Mucosa of stomach (tissue), 1 donor: ENCODE data around the gene BET1.
"Not testable (repeated sequence)": the region's sequence is repeated elsewhere in the genome, so short reads cannot be mapped to it uniquely, and the experiment has no call there.

Source experiments
- H3K27me3 ChIP-seq: one replicate; pipeline ENCODE4 v1.7.0; 2013; ENCODE audit warnings: mild to moderate bottlenecking, low read length; ENCODE audit not compliant: control insufficient read depth, insufficient read depth
- H3K36me3 ChIP-seq: one replicate; pipeline ENCODE4 v1.7.0; 2013; ENCODE audit warnings: low read length; ENCODE audit not compliant: control insufficient read depth, insufficient read depth
- H3K4me1 ChIP-seq: one replicate; pipeline ENCODE4 v1.7.0; 2013; ENCODE audit warnings: mild to moderate bottlenecking, low read length; ENCODE audit not compliant: control insufficient read depth, insufficient read depth
- H3K4me3 ChIP-seq: one replicate; pipeline ENCODE4 v1.7.0; 2013; ENCODE audit warnings: low read length
- H3K9ac ChIP-seq: one replicate; pipeline ENCODE4 v1.7.0; 2013; ENCODE audit warnings: mild to moderate bottlenecking, low read length, moderate library complexity
- H3K9me3 ChIP-seq: one replicate; pipeline ENCODE4 v1.7.0; 2013; ENCODE audit warnings: mild to moderate bottlenecking, low read length, moderate library complexity; ENCODE audit not compliant: control insufficient read depth
- donor health status: Pancreatic carcinoma.

Gene BET1

GRCh38 chr7:94040254-94040653 is 36.1 kb upstream of the BET1 start:
- Histone ChIP-seq H3K9me3 (no peaks in the 10 kb centered on the region), H3K4me3 (no peak overlapping the region), H3K27me3 (no peaks in the 10 kb centered on the region), H3K9ac (no peak overlapping the region), H3K4me1 (no peaks in the 10 kb centered on the region), H3K36me3 (no peaks in the 10 kb centered on the region)

DNA sequence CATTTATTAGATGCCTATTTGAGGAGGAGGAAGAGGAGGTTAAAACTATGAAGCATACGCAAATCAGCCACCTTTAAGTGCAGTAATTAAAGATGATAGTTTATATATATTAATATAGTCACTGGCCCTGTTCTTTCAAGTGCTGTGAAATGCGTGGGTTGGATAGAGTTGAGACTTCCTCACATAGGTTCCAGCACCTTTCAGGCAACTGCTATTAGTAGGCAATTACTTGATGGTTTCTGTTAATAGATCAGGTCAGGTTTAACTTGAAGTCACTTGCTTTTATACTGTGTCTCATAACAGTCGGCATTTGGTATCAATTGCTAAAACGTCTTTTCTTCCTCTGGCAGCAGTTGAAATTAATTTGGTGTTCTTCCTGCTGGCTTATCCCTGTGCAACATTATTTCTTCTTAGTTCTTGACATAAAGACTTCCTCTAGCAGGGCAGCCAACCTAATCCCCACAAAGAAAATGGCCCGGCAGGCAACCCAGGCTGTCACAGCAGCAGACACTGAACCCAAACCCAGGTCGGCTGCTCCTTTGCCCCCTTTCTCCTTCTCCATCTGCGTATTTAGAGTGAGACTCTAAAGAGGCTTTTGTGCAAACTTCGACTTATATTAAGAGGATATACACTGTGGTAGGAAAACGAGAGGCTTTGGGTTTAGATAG is 35.3 kb upstream of the BET1 start:
- H3K27me3 ChIP-seq = no peaks in the 10 kb centered on the region
- H3K4me1 ChIP-seq = no peaks in the 10 kb centered on the region
- no peaks in the 10 kb centered on the region for H3K36me3 ChIP-seq
- no peak overlapping the region for H3K4me3 ChIP-seq
- H3K9ac ChIP-seq = no peak overlapping the region
- H3K9me3 ChIP-seq = no peaks in the 10 kb centered on the region

DNA sequence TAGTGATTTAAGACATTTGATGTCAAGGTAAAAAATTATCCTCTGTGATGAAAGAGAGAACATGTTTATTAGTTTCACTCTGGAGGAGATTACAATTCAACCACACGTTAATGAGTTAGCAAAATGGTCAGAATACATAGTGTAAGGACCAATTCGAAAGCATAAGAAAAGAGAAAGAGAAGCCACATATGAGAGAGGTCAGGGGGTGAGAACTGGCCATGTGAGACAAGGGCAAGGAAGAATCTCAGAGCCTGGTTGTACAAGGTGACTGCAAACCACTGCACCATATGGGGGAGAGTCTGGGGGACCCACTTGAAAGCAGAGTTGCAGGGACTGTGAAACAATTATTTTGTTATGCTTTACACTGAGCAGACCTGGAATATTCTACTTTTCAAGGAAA is 27.7 kb upstream of the BET1 start:
- H3K9ac ChIP-seq = no peak overlapping the region
- H3K36me3 ChIP-seq = no peaks in the 10 kb centered on the region
- no peaks in the 10 kb centered on the region for H3K9me3 ChIP-seq
- no peaks in the 10 kb centered on the region for H3K4me1 ChIP-seq
- H3K27me3 ChIP-seq = no peaks in the 10 kb centered on the region
- no peak overlapping the region for H3K4me3 ChIP-seq

GRCh38 chr7:94030634-94031033 is 26.5 kb upstream of the BET1 start:
- Histone ChIP-seq H3K9me3 (no peaks in the 10 kb centered on the region), H3K27me3 (no peaks in the 10 kb centered on the region)

DNA sequence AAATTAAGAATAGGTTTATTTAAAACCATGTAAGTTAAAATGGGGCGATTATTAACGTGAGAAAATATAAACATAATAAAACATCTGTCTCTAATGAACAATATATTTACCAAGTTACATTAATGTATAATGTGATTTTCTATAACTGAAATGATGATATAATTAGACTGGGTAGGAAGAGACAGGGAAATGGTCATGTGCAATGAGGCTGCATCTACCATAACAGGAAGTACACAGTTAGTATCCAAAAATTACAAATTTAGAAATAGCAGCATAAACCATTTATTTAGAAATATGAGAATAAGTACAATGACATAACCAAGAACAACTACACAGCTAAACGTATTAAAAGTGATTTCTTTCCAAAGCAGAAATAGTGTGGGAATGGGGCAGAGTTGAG is 25.8 kb upstream of the BET1 start:
- Histone ChIP-seq H3K9me3 (no peaks in the 10 kb centered on the region), H3K4me1 (no peaks in the 10 kb centered on the region), H3K36me3 (no peaks in the 10 kb centered on the region), H3K9ac (no peak overlapping the region), H3K4me3 (no peak overlapping the region), H3K27me3 (no peaks in the 10 kb centered on the region)

More at GRCh38 chr7:94030634-94031033, 26.5 kb upstream of the BET1 start:
- Histone ChIP-seq H3K4me3 (no peak overlapping the region), H3K4me1 (no peaks in the 10 kb centered on the region), H3K36me3 (no peaks in the 10 kb centered on the region), H3K9ac (no peak overlapping the region)

DNA sequence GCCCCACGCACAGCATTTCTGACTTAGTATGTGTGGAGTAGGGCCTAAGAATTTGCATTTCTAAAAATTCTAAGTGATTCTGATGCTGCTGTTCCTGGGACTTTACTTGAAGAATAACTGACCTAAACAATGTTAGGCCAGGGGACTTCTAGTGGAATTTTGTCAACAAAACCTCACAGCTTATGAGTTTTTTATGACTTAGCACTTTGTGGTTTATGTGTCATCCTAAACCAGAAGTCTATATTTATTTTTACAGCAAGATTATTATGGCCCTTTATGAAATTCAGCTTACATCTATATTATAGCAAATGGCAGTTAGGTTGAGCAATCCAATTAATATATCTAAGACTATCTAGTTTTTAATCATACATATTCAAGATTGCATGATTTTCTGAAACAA is 24.6 kb upstream of the BET1 start:
- Histone ChIP-seq H3K4me1 (no peaks in the 10 kb centered on the region), H3K36me3 (no peaks in the 10 kb centered on the region), H3K4me3 (no peak overlapping the region), H3K9me3 (no peaks in the 10 kb centered on the region), H3K27me3 (no peaks in the 10 kb centered on the region), H3K9ac (no peak overlapping the region)

- not testable (repeated sequence) for H3K9ac ChIP-seq, H3K36me3 ChIP-seq, H3K9me3 ChIP-seq, H3K4me1 ChIP-seq, H3K4me3 ChIP-seq, H3K27me3 ChIP-seq
Observed at GRCh38 chr7:94026619-94027018, 22.5 kb upstream of the BET1 start.

DNA sequence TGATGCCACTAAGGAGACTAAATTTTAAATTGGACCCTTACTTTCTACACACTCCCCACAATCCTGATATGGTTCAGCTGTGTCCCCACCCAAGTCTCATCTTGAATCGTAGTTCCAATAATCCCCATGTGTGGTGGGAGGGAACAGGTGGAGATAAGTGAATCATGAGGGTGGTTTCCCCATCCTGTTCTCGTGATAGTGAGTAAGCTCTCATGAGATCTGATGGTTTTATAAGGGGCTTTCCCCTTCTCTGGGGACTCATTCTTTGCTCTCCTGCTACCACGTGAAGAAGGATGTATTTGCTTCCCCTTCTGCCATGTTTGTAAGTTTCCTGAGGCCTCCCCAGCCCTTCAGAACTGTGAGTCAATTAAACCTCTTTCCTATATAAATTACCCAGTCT is 18.4 kb upstream of the BET1 start:
- Histone ChIP-seq H3K9ac (no peak overlapping the region), H3K27me3 (no peaks in the 10 kb centered on the region), H3K4me1 (no peaks in the 10 kb centered on the region), H3K9me3 (no peaks in the 10 kb centered on the region), H3K4me3 (no peak overlapping the region), H3K36me3 (no peaks in the 10 kb centered on the region)

GRCh38 chr7:94016786-94017185 is 12.6 kb upstream of the BET1 start:
- no peak overlapping the region for H3K9ac ChIP-seq
- no peaks in the 10 kb centered on the region for H3K36me3 ChIP-seq
- H3K4me1 ChIP-seq = no peaks in the 10 kb centered on the region
- no peaks in the 10 kb centered on the region for H3K9me3 ChIP-seq
- H3K27me3 ChIP-seq = no peaks in the 10 kb centered on the region
- no peak overlapping the region for H3K4me3 ChIP-seq

- no peak overlapping the region for H3K4me3 ChIP-seq
- no peaks in the 10 kb centered on the region for H3K27me3 ChIP-seq
- H3K9me3 ChIP-seq = no peaks in the 10 kb centered on the region
- no peaks in the 10 kb centered on the region for H3K36me3 ChIP-seq
- H3K4me1 ChIP-seq = no peaks in the 10 kb centered on the region
- no peak overlapping the region for H3K9ac ChIP-seq
Observed at GRCh38 chr7:94015538-94015937, 11.4 kb upstream of the BET1 start.

- Histone ChIP-seq H3K9ac (no peak overlapping the region), H3K27me3 (no peaks in the 10 kb centered on the region)
Observed at GRCh38 chr7:94012746-94013145, 8.6 kb upstream of the BET1 start.

GRCh38 chr7:94011714-94012353 is 7.7 kb upstream of the BET1 start:
- no peak overlapping the region for H3K9ac ChIP-seq
- no peaks in the 10 kb centered on the region for H3K9me3 ChIP-seq
- no peaks in the 10 kb centered on the region for H3K4me1 ChIP-seq
- no peak overlapping the region for H3K4me3 ChIP-seq
- no peaks in the 10 kb centered on the region for H3K27me3 ChIP-seq
- no peaks in the 10 kb centered on the region for H3K36me3 ChIP-seq

More at GRCh38 chr7:94012746-94013145, 8.6 kb upstream of the BET1 start:
- no peak overlapping the region for H3K4me3 ChIP-seq
- H3K9me3 ChIP-seq = no peaks in the 10 kb centered on the region
- no peaks in the 10 kb centered on the region for H3K36me3 ChIP-seq
- no peaks in the 10 kb centered on the region for H3K4me1 ChIP-seq
